ENCODE results near the gene TCAP.
A peak's percentile ranks its signal among the peaks of the same experiment; 100 is the strongest.

The TCAP gene

GRCh38 chr17:39626171-39627046, 38.7 kb upstream of the TCAP start, which contains the start of gene PPP1R1B:
PPP1R1B (plus strand) TSS chr17:39626952; CDS start chr17:39627393, 441 bp downstream.
- Mint-ChIP-seq H3K4me3 (peak within 1 kb of the TSS; percentile 75), H3K27ac (no peak within 1 kb of the TSS), H3K36me3 (no peaks in the 10 kb centered on the region), H3K4me1 (ENCODE audit: low read depth) (peaks cover 23% of the 10 kb centered on the region), H3K9me3 (ENCODE audit: low read depth) (no peaks in the 10 kb centered on the region), H3K27me3 (peaks cover 7% of the 10 kb centered on the region)

GRCh38 chr17:39627047-39627711, 38.0 kb upstream of the TCAP start:
- no peaks in the 10 kb centered on the region for H3K9me3 Mint-ChIP-seq (ENCODE audit: low read depth)
- H3K4me1 Mint-ChIP-seq (ENCODE audit: low read depth), result peaks cover 20% of the 10 kb centered on the region
- peak overlapping the region; percentile 75 for H3K4me3 Mint-ChIP-seq
- peaks cover 7% of the 10 kb centered on the region for H3K27me3 Mint-ChIP-seq
- H3K36me3 Mint-ChIP-seq, result no peaks in the 10 kb centered on the region
- no peak overlapping the region for H3K27ac Mint-ChIP-seq

GRCh38 chr17:39627712-39628516, 37.2 kb upstream of the TCAP start:
- Mint-ChIP-seq H3K27ac (peak overlapping the region; percentile 28), H3K36me3 (no peaks in the 10 kb centered on the region), H3K9me3 (ENCODE audit: low read depth) (no peaks in the 10 kb centered on the region), H3K4me3 (peak overlapping the region; percentile 58), H3K27me3 (peaks cover 7% of the 10 kb centered on the region), H3K4me1 (ENCODE audit: low read depth) (peaks cover 17% of the 10 kb centered on the region)

GRCh38 chr17:39628655-39629493, 36.3 kb upstream of the TCAP start:
- Mint-ChIP-seq H3K27me3 (peaks cover 7% of the 10 kb centered on the region), H3K27ac (no peak overlapping the region), H3K36me3 (no peaks in the 10 kb centered on the region), H3K9me3 (ENCODE audit: low read depth) (no peaks in the 10 kb centered on the region), H3K4me3 (no peak overlapping the region), H3K4me1 (ENCODE audit: low read depth) (peaks cover 12% of the 10 kb centered on the region)

- H3K27me3 Mint-ChIP-seq, result peaks cover 7% of the 10 kb centered on the region
- no peaks in the 10 kb centered on the region for H3K9me3 Mint-ChIP-seq (ENCODE audit: low read depth)
- H3K36me3 Mint-ChIP-seq, result no peaks in the 10 kb centered on the region
- H3K4me3 Mint-ChIP-seq, result no peak overlapping the region
- no peak overlapping the region for H3K27ac Mint-ChIP-seq
- H3K4me1 Mint-ChIP-seq (ENCODE audit: low read depth), result peaks cover 17% of the 10 kb centered on the region
Observed at GRCh38 chr17:39629494-39629880, 35.7 kb upstream of the TCAP start.

- no peaks in the 10 kb centered on the region for H3K36me3 Mint-ChIP-seq
Observed at GRCh38 chr17:39629898-39630297, 35.3 kb upstream of the TCAP start.

GRCh38 chr17:39631403-39631802, 33.7 kb upstream of the TCAP start:
- Mint-ChIP-seq H3K4me1 (ENCODE audit: low read depth) (peaks cover 19% of the 10 kb centered on the region), H3K9me3 (ENCODE audit: low read depth) (no peaks in the 10 kb centered on the region), H3K36me3 (no peaks in the 10 kb centered on the region), H3K4me3 (no peak overlapping the region), H3K27ac (no peak overlapping the region), H3K27me3 (peaks cover 6% of the 10 kb centered on the region)

More at GRCh38 chr17:39629898-39630297, 35.3 kb upstream of the TCAP start:
- Mint-ChIP-seq H3K4me1 (ENCODE audit: low read depth) (peaks cover 17% of the 10 kb centered on the region), H3K27me3 (peaks cover 7% of the 10 kb centered on the region), H3K4me3 (no peak overlapping the region), H3K27ac (no peak overlapping the region), H3K9me3 (ENCODE audit: low read depth) (no peaks in the 10 kb centered on the region)

- no peaks in the 10 kb centered on the region for H3K9me3 Mint-ChIP-seq (ENCODE audit: low read depth)
- no peak overlapping the region for H3K4me3 Mint-ChIP-seq
- H3K27me3 Mint-ChIP-seq, result peaks cover 6% of the 10 kb centered on the region
- H3K27ac Mint-ChIP-seq, result no peak overlapping the region
- H3K36me3 Mint-ChIP-seq, result no peaks in the 10 kb centered on the region
- H3K4me1 Mint-ChIP-seq (ENCODE audit: low read depth), result peaks cover 17% of the 10 kb centered on the region
Observed at GRCh38 chr17:39632153-39632941, 32.8 kb upstream of the TCAP start.

GRCh38 chr17:39633570-39634183, 31.5 kb upstream of the TCAP start:
- Mint-ChIP-seq H3K36me3 (no peaks in the 10 kb centered on the region), H3K9me3 (ENCODE audit: low read depth) (no peaks in the 10 kb centered on the region), H3K27me3 (peaks cover 4% of the 10 kb centered on the region), H3K4me3 (no peak overlapping the region), H3K27ac (no peak overlapping the region), H3K4me1 (ENCODE audit: low read depth) (peaks cover 29% of the 10 kb centered on the region)

GRCh38 chr17:39634384-39634871, 30.7 kb upstream of the TCAP start:
- Mint-ChIP-seq H3K9me3 (ENCODE audit: low read depth) (no peaks in the 10 kb centered on the region), H3K4me3 (no peak overlapping the region), H3K4me1 (ENCODE audit: low read depth) (peaks cover 37% of the 10 kb centered on the region), H3K27me3 (peaks cover 2% of the 10 kb centered on the region), H3K36me3 (no peaks in the 10 kb centered on the region), H3K27ac (no peak overlapping the region)

- H3K27me3 Mint-ChIP-seq, result peaks cover 2% of the 10 kb centered on the region
- no peaks in the 10 kb centered on the region for H3K36me3 Mint-ChIP-seq
- H3K9me3 Mint-ChIP-seq (ENCODE audit: low read depth), result no peaks in the 10 kb centered on the region
- H3K27ac Mint-ChIP-seq, result peak overlapping the region; percentile 79
- H3K4me3 Mint-ChIP-seq, result peak overlapping the region; percentile 97
- peaks cover 47% of the 10 kb centered on the region for H3K4me1 Mint-ChIP-seq (ENCODE audit: low read depth)
Observed at GRCh38 chr17:39635614-39636176, 29.5 kb upstream of the TCAP start.

GRCh38 chr17:39636587-39636926, 28.6 kb upstream of the TCAP start:
- peak overlapping the region; percentile 79 for H3K27ac Mint-ChIP-seq
- peak overlapping the region; percentile 97 for H3K4me3 Mint-ChIP-seq
- H3K4me1 Mint-ChIP-seq (ENCODE audit: low read depth), result peaks cover 52% of the 10 kb centered on the region
- no peaks in the 10 kb centered on the region for H3K36me3 Mint-ChIP-seq
- H3K27me3 Mint-ChIP-seq, result no peaks in the 10 kb centered on the region
- no peaks in the 10 kb centered on the region for H3K9me3 Mint-ChIP-seq (ENCODE audit: low read depth)
